H1 (cell line): Measurements from ENCODE around the gene CDK19. TPM values are rescaled to one million over a fixed set of nuclear protein-coding genes. Genes with fewer than 3 reads are reported as not detected.

Experiments
- CTCF ChIA-PET: fragments of 300-600 bp; sonication (Branson Sonifier 250); formaldehyde crosslinking; loops from one replicate; lab custom pipeline; 2021; ENCODE audit not compliant: partially characterized antibody; lab: Charles Lee
- POLR2A ChIA-PET: fragments of 300-600 bp; sonication (Branson Sonifier 250); formaldehyde crosslinking; loops from one replicate; lab custom pipeline; 2021; ENCODE audit warnings: inconsistent platforms; ENCODE audit not compliant: partially characterized antibody; lab: Charles Lee
- DNase-seq, 2 experiments: peaks; one replicate each; pipeline versions ENCODE4 v3.0.0 to v3.0.0-alpha.2; 2010 to 2022; ENCODE audit warnings: low spot score in 2 of 2, low read depth in 1 of 2, mixed read lengths in 1 of 2
- FAIRE-seq: peaks from 2 replicates; lab custom pipeline; 2011; peaks lifted over from hg19 to GRCh38; lab: Jason Lieb, UNC
- H2AFZ ChIP-seq: 2 replicates; pipeline ENCODE4 v1.8.1; 2012; ENCODE audit warnings: low read length, inconsistent platforms
- H2AK5ac ChIP-seq: 2 replicates; pipeline ENCODE4 v1.6.1; 2013; ENCODE audit warnings: low read depth, low read length
- H2BK120ac ChIP-seq: replicated peaks from 2 replicates; pipeline ENCODE3; 2013; ENCODE audit warnings: low read depth, low read length, inconsistent platforms
- H2BK12ac ChIP-seq: 2 replicates; pipeline ENCODE4 v1.6.1; 2013; ENCODE audit warnings: low read depth, low read length
- H2BK15ac ChIP-seq: 2 replicates; pipeline ENCODE4 v1.6.1; 2013; ENCODE audit warnings: low read length
- H2BK20ac ChIP-seq: 2 replicates; pipeline ENCODE4 v1.6.1; 2013; ENCODE audit warnings: low read length
- H2BK5ac ChIP-seq: 2 replicates; pipeline ENCODE4 v1.6.1; 2013; ENCODE audit warnings: low read depth, low read length
- H3K14ac ChIP-seq: 2 replicates; pipeline ENCODE4 v1.6.1; 2013; ENCODE audit warnings: inconsistent platforms; ENCODE audit not compliant: insufficient read length
- H3K18ac ChIP-seq: 2 replicates; pipeline ENCODE4 v1.6.1; 2013; ENCODE audit warnings: low read length; ENCODE audit errors: extremely low read depth
- H3K23ac ChIP-seq: 2 replicates; pipeline ENCODE4 v1.6.1; 2013; ENCODE audit warnings: inconsistent platforms; ENCODE audit not compliant: insufficient read length
- H3K23me2 ChIP-seq: 2 replicates; pipeline ENCODE4 v1.6.1; 2013; ENCODE audit warnings: low read depth, low read length
- H3K27ac ChIP-seq: 2 replicates; pipeline ENCODE4 v1.6.1; 2011; ENCODE audit warnings: low read depth, low read length, inconsistent platforms
- H3K27me3 ChIP-seq, 4 experiments: replicated peaks in 1 of 4; 1 replicate in 1 of 4; 2 replicates in 3 of 4; pipeline versions ENCODE4 v1.6.1 to v1.8.1; 2011 to 2013; ENCODE audit warnings: low read length in 3 of 4, mild to moderate bottlenecking in 3 of 4, inconsistent platforms in 2 of 4, mixed read lengths in 2 of 4, moderate library complexity in 1 of 4; ENCODE audit not compliant: control insufficient read depth in 3 of 4, insufficient read depth in 3 of 4; ENCODE audit errors: extremely low read depth in 1 of 4
- H3K36me3 ChIP-seq, 4 experiments: 2 replicates each; pipeline versions ENCODE4 v1.6.1 to v1.8.1; 2011 to 2013; ENCODE audit warnings: mild to moderate bottlenecking in 4 of 4, low read length in 3 of 4, moderate library complexity in 2 of 4, control low read depth in 1 of 4, inconsistent platforms in 1 of 4; ENCODE audit not compliant: insufficient read depth in 4 of 4, control insufficient read depth in 2 of 4
- H3K4ac ChIP-seq: replicated peaks from 2 replicates; pipeline ENCODE3; 2013; ENCODE audit warnings: low read length, low read depth, mixed read lengths, inconsistent platforms; ENCODE audit not compliant: insufficient read length
- H3K4me1 ChIP-seq, 4 experiments: replicated peaks in 1 of 4; 1 replicate in 1 of 4; 2 replicates in 3 of 4; pipeline versions ENCODE4 v1.6.1 to v1.8.1; 2011 to 2013; ENCODE audit warnings: low read length in 3 of 4, inconsistent platforms in 2 of 4, mixed read lengths in 1 of 4; ENCODE audit not compliant: insufficient read depth in 4 of 4, control insufficient read depth in 3 of 4
- H3K4me2 ChIP-seq, 2 experiments: 2 replicates each; pipeline versions ENCODE4 v1.6.1 to v1.8.1; 2011 to 2013; ENCODE audit warnings: low read depth in 2 of 2, low read length in 2 of 2, control low read depth in 1 of 2, inconsistent platforms in 1 of 2, mild to moderate bottlenecking in 1 of 2; ENCODE audit not compliant: insufficient read depth in 1 of 2
- H3K4me3 ChIP-seq, 4 experiments: fragments of 200-600, 300-600 bp in 1 of 4; sonication (generic), shearing (Covaris generic), sonication (Bioruptor Twin) in 1 of 4; 2 replicates each; pipeline versions ENCODE4 v1.5.1 to v1.8.1; 2011 to 2016; ENCODE audit warnings: low read length in 4 of 4, low read depth in 3 of 4, control low read depth in 2 of 4, inconsistent platforms in 2 of 4, mild to moderate bottlenecking in 2 of 4, mixed read lengths in 1 of 4, moderate library complexity in 1 of 4; ENCODE audit not compliant: insufficient read depth in 2 of 4; ENCODE audit errors: extremely low read depth in 1 of 4
- H3K56ac ChIP-seq: replicated peaks from 2 replicates; pipeline ENCODE3; 2013; ENCODE audit warnings: low read depth, mild to moderate bottlenecking, mixed read lengths, low read length, inconsistent platforms; ENCODE audit not compliant: insufficient read length
- H3K79me1 ChIP-seq: 2 replicates; pipeline ENCODE4 v1.6.1; 2013; ENCODE audit warnings: low read depth, low read length, control low read depth
- H3K79me2 ChIP-seq, 2 experiments: 2 replicates each; pipeline versions ENCODE4 v1.6.1 to v1.8.1; 2012 to 2013; ENCODE audit warnings: low read length in 2 of 2, mild to moderate bottlenecking in 2 of 2, inconsistent platforms in 1 of 2; ENCODE audit not compliant: insufficient read depth in 2 of 2, control insufficient read depth in 1 of 2
- H3K9ac ChIP-seq, 4 experiments: replicated peaks in 1 of 4; 1 replicate in 1 of 4; 2 replicates in 3 of 4; pipeline versions ENCODE4 v1.6.1 to v1.8.1; 2011 to 2013; ENCODE audit warnings: low read depth in 3 of 4, low read length in 3 of 4, control low read depth in 2 of 4, mild to moderate bottlenecking in 2 of 4, moderate library complexity in 2 of 4, inconsistent platforms in 1 of 4; ENCODE audit errors: extremely low read depth in 1 of 4
- H3K9me3 ChIP-seq, 2 experiments: 2 replicates each; pipeline versions ENCODE4 v1.6.1 to v1.8.1; 2012 to 2013; ENCODE audit warnings: mild to moderate bottlenecking in 2 of 2, moderate library complexity in 2 of 2, control low read depth in 1 of 2, inconsistent platforms in 1 of 2, low read depth in 1 of 2, low read length in 1 of 2, mixed read lengths in 1 of 2; ENCODE audit not compliant: insufficient read depth in 2 of 2
- H4K20me1 ChIP-seq, 2 experiments: replicated peaks in 1 of 2; 2 replicates each; pipeline versions ENCODE3 to v1.8.1; 2011 to 2013; ENCODE audit warnings: inconsistent platforms in 2 of 2, low read length in 2 of 2, mild to moderate bottlenecking in 1 of 2; ENCODE audit not compliant: insufficient read depth in 2 of 2, control insufficient read depth in 1 of 2
- H4K5ac ChIP-seq: 2 replicates; pipeline ENCODE4 v1.6.1; 2013; ENCODE audit warnings: low read length, low read depth, mixed read lengths, inconsistent platforms; ENCODE audit not compliant: insufficient read length
- H4K8ac ChIP-seq: 2 replicates; pipeline ENCODE4 v1.8.0; 2013; ENCODE audit warnings: mild to moderate bottlenecking, moderate library complexity, low read length, inconsistent platforms; ENCODE audit not compliant: insufficient read depth; ENCODE audit errors: extremely low read depth
- H4K91ac ChIP-seq: replicated peaks from 2 replicates; pipeline ENCODE3; 2013; ENCODE audit warnings: low read length, mixed read lengths, inconsistent platforms; ENCODE audit not compliant: insufficient read length
- CHD2 ChIP-seq: IDR thresholded peaks from 2 replicates; pipeline ENCODE4 v1.6.1; 2012; ENCODE audit warnings: low read length, improper control_type of control experiment
- CREB1 ChIP-seq: IDR thresholded peaks from 2 replicates; pipeline ENCODE4 v1.6.1; 2012; ENCODE audit warnings: inconsistent platforms
- CTBP2 ChIP-seq: IDR thresholded peaks from 2 replicates; pipeline ENCODE4 v1.7.0; 2011; ENCODE audit warnings: borderline replicate concordance, mild to moderate bottlenecking, moderate library complexity, mixed read lengths, low read length; ENCODE audit not compliant: insufficient read depth, insufficient read length
- FOSL1 ChIP-seq: IDR thresholded peaks from 2 replicates; pipeline ENCODE4 v1.6.1; 2011; ENCODE audit warnings: mild to moderate bottlenecking, low read depth, low read length, moderate library complexity; ENCODE audit not compliant: insufficient read depth
- GTF2F1 ChIP-seq: IDR thresholded peaks from 2 replicates; pipeline ENCODE4 v1.6.1; 2012; ENCODE audit warnings: low read depth, low read length, improper control_type of control experiment, borderline replicate concordance
- JUN ChIP-seq: IDR thresholded peaks from 2 replicates; pipeline ENCODE4 v1.6.1; 2011; ENCODE audit warnings: low read depth, mild to moderate bottlenecking, improper control_type of control experiment, low read length
- KDM4A ChIP-seq: IDR thresholded peaks from one replicate; pipeline ENCODE4 v1.7.1; 2012; ENCODE audit warnings: low read depth, mild to moderate bottlenecking, moderate library complexity, low read length, inconsistent platforms; ENCODE audit not compliant: severe bottlenecking
- POLR2AphosphoS5 ChIP-seq: IDR thresholded peaks from 2 replicates; pipeline ENCODE4 v1.6.1; 2011; ENCODE audit warnings: low read depth, low read length
- RAD21 ChIP-seq, 2 experiments: IDR thresholded peaks in 1 of 2; conservative IDR thresholded peaks in 1 of 2; 2 replicates each; pipeline ENCODE4 v1.6.1; 2011; ENCODE audit warnings: low read depth in 2 of 2, low read length in 2 of 2, improper control_type of control experiment in 1 of 2, inconsistent platforms in 1 of 2, mild to moderate bottlenecking in 1 of 2, moderate library complexity in 1 of 2
- SP1 ChIP-seq: IDR thresholded peaks from 2 replicates; pipeline ENCODE4 v1.6.1; 2011; ENCODE audit warnings: low read depth, low read length
- SP2 ChIP-seq: IDR thresholded peaks from 2 replicates; pipeline ENCODE4 v1.6.1; 2012; ENCODE audit warnings: mild to moderate bottlenecking, low read length, inconsistent platforms
- TEAD4 ChIP-seq: IDR thresholded peaks from 2 replicates; pipeline ENCODE4 v1.6.1; 2012; ENCODE audit warnings: low read depth, low read length, inconsistent platforms, mixed read lengths
- WGBS, 2 experiments: shearing (Covaris generic) in 1 of 2; methylation state at CpG; one replicate each; pipeline versions ENCODE4 v1.1.6 to v1.1.7; 2013 to 2015; ENCODE audit warnings: low lambda C conversion rate in 2 of 2, mixed read lengths in 2 of 2, inconsistent platforms in 1 of 2, low coverage in 1 of 2, missing lambda C conversion rate in 1 of 2; ENCODE audit not compliant: insufficient replicate concordance in 2 of 2, insufficient coverage in 1 of 2, insufficient read length in 1 of 2; ENCODE audit errors: extremely low coverage in 1 of 2, missing lambda C conversion rate in 1 of 2; 5-methylcytosine and 5-hydroxymethylcytosine counted together
- polyA plus RNA-seq, 7 experiments: library from polyadenylated mRNA; depleted of rRNA in 3 of 7; stranded (reverse) in 5 of 7; unstranded in 2 of 7; fragments of >200 nt in 5 of 7; fragments of 200-250 nt in 2 of 7; gene quantifications; 1 replicate in 5 of 7; 2 replicates in 1 of 7; 4 replicates in 1 of 7; pipeline versions ENCODE4 v1.2.1 to v1.2.3, GENCODE V29; 2011 to 2013; ENCODE audit warnings: missing spikeins in 2 of 7, mixed read lengths in 2 of 7
- total RNA-seq: library from RNA; stranded (reverse); fragmentation: NEBNext Ultra II Directional; extraction: Animal tissue kit (Norgen Biotek cat#: 25700); gene quantifications from 2 replicates; pipeline ENCODE4 v1.2.1, GENCODE V29; 2021
- TF ChIP-seq, protein P1 (sequence below): IDR thresholded peaks from 2 replicates; pipeline ENCODE4 v1.6.1; 2012; ENCODE audit warnings: inconsistent platforms
- TF ChIP-seq, protein P2 (sequence below): IDR thresholded peaks from 2 replicates; pipeline ENCODE4 v1.6.1; 2012; ENCODE audit warnings: inconsistent platforms

Gene CDK19
- total and polyA plus RNA-seq, 2 of the 8 experiments (the other 6 are each of a cell fraction or from before 2014, with no cell fraction given): 4.9 to 12.6 TPM

DNA sequence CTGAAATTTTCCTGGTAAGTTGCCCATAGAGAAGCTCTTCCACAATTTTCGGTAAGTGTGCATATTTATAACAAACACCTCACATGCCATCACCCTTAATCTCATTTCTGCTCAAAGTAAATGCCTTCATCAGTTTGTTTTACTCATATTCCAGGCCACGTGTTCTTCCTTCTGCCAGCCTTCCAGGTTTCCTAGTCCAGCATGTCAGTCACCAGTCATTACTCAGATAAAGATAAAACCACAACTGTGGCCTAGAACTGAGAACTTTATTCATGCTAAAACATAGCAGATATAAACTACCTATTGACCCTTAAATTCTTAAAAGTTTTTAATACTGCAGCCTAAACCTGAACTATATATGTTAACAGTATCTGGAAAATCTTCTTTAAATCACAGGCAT is 189.4 kb downstream of the CDK19 start:
- Histone ChIP-seq H3K18ac (no peak overlapping the region), H3K27ac (no peak overlapping the region), H3K23ac (no peak overlapping the region), H3K23me2 (no peaks in the 10 kb centered on the region), H3K79me1 (no peaks in the 10 kb centered on the region), H4K5ac (no peak overlapping the region), H3K36me3 (peaks cover 4 to 13% (median 6%) of the 10 kb centered on the region in 4 experiments; a peak in 5 of 8 replicates), H2BK20ac (no peak overlapping the region), H3K4me2 (no peak overlapping the region), H2BK120ac (no peak overlapping the region), H3K27me3 (no peaks in the 10 kb centered on the region), H2BK5ac (no peak overlapping the region), H3K4ac (no peak overlapping the region), H3K9ac (no peak overlapping the region), H2AK5ac (no peak overlapping the region), H3K56ac (no peak overlapping the region), H3K9me3 (no peaks in the 10 kb centered on the region), H2AFZ (no peak overlapping the region), H4K20me1 (no peaks in the 10 kb centered on the region), H4K8ac (no peak overlapping the region), H4K91ac (no peak overlapping the region), H3K4me1 (no peaks in the 10 kb centered on the region), H2BK15ac (no peak overlapping the region), H3K79me2 (no peaks in the 10 kb centered on the region), H2BK12ac (no peak overlapping the region), H3K14ac (no peak overlapping the region), H3K4me3 (no peak overlapping the region)
- ChIA-PET CTCF (no interaction called here), POLR2A (no interaction called here)
- DNase-seq: no peak
- no peak for FAIRE-seq
- 89% methylated on average over 2 of the region's 2 CpGs; no CpG with 5 or more reads in 1 of the 2 experiments for WGBS, 2 experiments
- TF ChIP-seq TEAD4 (no peak), FOSL1 (no peak), CREB1 (no peak), KDM4A (no peak), CTBP2 (no peak), JUN (no peak), SP1 (no peak), RAD21 (IDR thresholded peaks at IDR 0.05 in 1 of 2, conservative IDR thresholded peaks at IDR 0.05 in 1 of 2; ENCODE audit: low read depth in 2 of 2, low read length in 2 of 2) (no peak), CHD2 (no peak), SP2 (no peak), POLR2AphosphoS5 (no peak), GTF2F1 (no peak)
- TF ChIP-seq, protein P1, sequence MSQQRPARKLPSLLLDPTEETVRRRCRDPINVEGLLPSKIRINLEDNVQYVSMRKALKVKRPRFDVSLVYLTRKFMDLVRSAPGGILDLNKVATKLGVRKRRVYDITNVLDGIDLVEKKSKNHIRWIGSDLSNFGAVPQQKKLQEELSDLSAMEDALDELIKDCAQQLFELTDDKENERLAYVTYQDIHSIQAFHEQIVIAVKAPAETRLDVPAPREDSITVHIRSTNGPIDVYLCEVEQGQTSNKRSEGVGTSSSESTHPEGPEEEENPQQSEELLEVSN: no peak
- TF ChIP-seq, protein P2, sequence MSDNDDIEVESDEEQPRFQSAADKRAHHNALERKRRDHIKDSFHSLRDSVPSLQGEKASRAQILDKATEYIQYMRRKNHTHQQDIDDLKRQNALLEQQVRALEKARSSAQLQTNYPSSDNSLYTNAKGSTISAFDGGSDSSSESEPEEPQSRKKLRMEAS: no peak
